ENCODE results near the gene FXYD3.

The FXYD3 gene, protein sequence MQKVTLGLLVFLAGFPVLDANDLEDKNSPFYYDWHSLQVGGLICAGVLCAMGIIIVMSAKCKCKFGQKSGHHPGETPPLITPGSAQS
- 0 reads per million in 2 donors for total RNA-seq

GRCh38 chr19:35115177-35115951 is at the start of gene FXYD3:
TSS of gene FXYD3 (plus strand) at chr19:35115823. CDS start at chr19:35119377, 3,554 bp downstream.
- no peak for DNase-seq

DNA sequence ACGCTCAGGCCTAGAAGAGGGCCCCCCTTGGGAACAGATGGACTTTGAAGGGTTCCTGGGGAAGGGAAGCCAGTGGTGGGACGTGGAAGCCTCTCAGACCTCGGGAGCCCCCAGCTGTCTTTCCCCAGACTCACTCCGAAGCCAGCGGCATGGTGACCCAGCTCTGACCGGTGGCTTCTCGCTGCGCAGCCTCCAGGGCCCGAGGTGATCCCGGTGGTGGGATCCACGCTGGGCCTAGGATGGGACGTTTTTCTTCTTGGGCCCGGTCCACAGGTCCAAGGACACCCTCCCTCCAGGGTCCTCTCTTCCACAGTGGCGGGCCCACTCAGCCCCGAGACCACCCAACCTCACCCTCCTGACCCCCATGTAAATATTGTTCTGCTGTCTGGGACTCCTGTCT is 49.5 kb upstream of the FXYD3 start:
- no peak for DNase-seq

- peak; percentile 91 for DNase-seq
Measured at GRCh38 chr19:35066691-35067563, 48.7 kb upstream of the FXYD3 start.

DNA sequence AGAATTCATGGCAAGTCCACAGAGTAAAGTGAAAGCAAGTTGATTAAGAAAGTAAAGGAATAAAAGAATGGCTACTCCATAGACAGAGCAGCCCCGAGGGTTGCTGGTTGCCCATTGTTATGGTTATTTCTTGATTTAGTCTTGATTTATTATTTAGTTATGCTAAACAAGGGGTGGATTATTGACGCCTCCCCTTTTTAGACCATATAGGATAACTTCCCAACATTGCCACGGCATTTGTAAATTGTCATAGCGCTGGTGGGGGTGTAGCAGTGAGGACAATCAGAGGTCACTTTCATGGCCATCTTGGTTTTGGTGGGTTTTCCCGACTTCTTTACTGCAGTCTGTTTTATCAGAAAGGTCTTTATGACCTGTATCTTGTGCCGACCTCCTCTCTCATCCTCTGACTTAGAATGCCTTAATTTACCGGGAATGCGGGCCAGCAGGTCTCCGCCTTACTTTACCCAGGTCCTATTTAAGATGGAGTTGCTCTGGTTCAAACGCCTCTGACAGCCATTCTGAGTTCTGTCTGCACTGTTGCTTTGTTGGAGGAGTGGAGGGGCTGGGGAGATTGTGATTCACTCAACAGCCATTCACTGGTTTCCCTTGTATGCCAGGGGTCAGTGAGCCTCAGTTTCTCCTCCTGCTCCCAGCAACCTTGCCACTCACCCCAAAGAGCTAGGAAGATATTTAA is 46.5 kb upstream of the FXYD3 start:
- DNase-seq: no peak

GRCh38 chr19:35069696-35070095 is 45.9 kb upstream of the FXYD3 start:
- DNase-seq: no peak

- no peak for DNase-seq
Measured at GRCh38 chr19:35070471-35070870, 45.2 kb upstream of the FXYD3 start.

DNA sequence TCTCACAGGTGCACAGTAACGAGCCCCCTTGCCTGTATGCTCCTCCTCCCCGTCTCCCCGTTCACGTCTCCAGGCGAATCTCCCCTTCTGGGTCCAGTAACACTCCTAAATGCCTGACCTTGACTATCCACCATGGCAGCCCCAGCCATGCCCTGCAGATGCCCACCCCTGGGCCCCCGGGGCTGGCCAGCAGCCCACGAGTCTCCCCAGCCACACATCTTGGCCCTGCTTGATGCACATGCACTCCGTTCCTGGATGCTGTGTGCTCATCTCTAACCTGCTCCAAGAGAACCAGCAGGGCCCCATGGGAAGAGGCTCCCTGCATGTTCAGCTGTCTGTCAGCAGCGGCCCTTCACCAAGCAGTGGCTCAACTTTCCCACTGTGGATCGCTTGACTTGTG is 42.1 kb upstream of the FXYD3 start:
- no peak for DNase-seq

- DNase-seq: no peak
Measured at GRCh38 chr19:35073941-35074340, 41.7 kb upstream of the FXYD3 start.

GRCh38 chr19:35074426-35075201 is 41.0 kb upstream of the FXYD3 start:
- no peak for DNase-seq

GRCh38 chr19:35075202-35076025 is 40.2 kb upstream of the FXYD3 start:
- no peak for DNase-seq

- DNase-seq: no peak
Measured at GRCh38 chr19:35076026-35076370, 39.6 kb upstream of the FXYD3 start.

- no peak for DNase-seq
Measured at GRCh38 chr19:35076657-35077056, 39.0 kb upstream of the FXYD3 start.

GRCh38 chr19:35077411-35078223 is 38.0 kb upstream of the FXYD3 start:
- DNase-seq: no peak

DNA sequence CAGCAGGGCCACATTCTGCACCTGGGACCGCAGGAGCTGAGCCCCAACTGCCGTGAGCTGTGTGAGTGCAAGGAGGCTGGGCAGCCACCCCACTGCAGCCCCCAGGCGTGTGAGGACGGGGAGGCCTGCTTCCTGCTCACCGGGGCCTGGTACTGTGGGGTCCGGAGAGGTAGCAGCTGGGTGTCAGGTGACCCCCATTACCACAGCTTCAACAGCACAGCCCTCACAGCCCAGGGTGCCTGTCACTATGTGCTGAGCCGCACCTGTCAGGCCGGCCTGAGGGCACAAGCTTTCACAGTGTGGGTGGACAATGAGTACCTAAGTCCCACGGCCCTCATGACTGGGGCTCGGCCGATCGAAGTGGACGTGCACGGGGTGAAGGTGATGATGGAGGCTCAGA is 35.8 kb upstream of the FXYD3 start:
- no peak for DNase-seq

- DNase-seq: no peak
Measured at GRCh38 chr19:35080613-35081170, 34.9 kb upstream of the FXYD3 start.

DNA sequence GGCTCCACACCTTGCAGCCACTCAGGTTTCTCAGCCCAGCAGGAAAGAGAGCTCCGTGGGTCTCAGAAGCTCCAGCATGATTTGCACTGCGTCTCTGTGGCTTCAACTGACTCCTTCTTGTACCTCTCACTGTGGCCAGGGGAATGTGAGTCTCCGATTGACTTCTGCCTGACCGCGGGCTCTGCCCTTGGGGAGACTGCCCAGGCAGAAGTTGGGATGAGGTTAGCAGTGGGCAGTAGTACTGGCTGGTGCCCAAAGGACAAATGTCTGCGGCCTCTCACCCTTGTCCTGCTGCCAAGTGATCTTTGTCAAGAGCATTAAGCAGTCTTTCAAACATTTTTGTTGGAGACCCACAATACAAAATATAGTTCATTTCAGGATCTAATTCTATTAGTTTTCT is 34.4 kb upstream of the FXYD3 start:
- DNase-seq: no peak

DNA sequence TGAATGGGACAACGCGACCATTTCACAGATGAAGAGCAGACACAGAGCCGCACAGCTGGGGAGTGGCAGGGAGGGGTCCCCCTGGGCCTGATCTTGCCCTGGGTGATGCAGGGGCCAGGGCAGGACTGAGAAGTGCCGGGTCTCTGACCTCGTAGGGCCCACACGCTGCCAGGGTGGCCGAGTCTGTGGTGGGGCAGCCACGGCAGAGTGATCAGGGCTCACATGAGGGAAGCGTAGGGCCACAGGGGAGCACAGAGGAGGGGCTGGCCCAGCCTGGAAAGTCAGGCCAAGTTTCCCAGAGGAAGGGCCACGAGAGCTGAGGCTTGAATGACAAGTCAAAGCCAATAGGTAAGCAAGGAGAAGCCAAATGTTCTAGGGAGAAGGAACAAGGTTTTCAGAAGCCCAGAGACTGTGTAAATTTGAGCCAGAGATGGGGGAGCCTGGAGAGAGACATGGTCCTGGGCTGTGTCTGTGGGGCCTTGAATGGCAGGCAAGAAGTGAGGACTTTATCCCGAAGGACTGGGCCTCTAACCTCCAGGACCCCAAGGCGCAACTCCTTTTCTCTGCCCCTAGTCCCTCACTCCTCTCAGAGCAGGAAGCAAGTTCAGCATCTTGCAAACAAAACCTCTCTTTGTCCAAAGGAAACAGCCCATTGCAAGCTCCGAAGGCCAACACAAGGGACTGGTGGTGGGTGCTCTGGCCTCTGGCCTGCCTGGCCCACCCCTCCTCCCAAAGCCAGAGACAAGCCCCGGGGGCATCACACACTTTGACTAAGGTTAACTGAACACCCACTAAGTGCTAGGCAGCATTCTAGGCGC is 31.7 kb upstream of the FXYD3 start:
- DNase-seq: no peak

DNA sequence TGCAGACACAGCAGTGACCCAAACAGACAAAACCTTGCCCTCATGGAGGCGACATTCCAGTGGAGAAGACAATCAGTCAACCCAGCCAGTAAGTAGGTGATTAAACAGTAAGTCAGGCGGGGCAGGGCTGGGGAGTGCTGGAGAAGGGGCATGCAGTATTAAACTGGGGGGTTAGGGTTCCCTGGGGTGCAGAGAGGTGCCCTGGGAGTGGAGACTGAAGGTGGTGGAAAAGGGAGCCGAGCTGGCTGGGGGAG is 31.2 kb upstream of the FXYD3 start:
- no peak for DNase-seq

DNA sequence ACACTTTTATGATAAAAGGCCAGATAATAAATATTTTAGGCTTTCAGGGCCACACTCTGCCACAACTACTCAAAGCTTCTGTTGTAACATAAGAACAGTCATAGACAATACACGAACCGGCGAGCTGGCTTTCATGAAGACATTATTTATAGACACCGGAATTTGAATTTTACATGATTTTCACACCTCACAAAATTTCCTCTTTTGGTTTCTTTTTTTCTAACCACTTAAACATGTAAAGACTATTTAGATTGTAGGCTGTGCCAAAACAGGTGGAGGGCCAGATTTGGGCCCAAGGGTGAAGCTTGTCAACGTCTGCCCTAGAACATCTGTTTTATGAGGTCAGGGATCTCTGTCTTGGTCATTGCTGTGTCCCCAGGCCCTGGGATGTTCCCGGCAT is 29.7 kb upstream of the FXYD3 start:
- no peak for DNase-seq

GRCh38 chr19:35086455-35086854 is 29.2 kb upstream of the FXYD3 start:
- DNase-seq: no peak
